Measurements from ENCODE around the gene BOD1L2. TPM values are rescaled to one million over a fixed set of nuclear protein-coding genes. Genes with fewer than 3 reads are reported as not detected.

Gene BOD1L2
- total RNA-seq, 1 donor from 2014 or later, result not detected

DNA sequence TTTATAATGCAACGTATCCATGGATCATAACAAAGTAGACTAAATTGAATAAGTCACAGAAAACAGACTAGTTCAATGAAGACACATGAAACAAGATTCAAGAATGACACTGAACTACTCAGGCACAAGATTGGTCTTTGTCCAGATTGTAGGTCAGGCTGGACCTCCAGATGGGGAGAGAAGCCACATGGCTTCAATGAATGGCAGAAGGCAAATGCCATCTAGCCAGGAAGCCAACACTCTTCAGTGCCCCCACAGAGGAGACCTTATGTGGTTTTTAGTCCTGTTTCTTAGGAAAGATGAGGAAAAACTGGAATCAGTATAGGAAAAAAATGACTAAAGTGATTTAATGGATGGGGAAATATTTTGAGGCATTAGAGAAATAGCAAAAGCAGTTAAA lies 43.1 kb downstream of the BOD1L2 start:
- H3K27ac ChIP-seq (ENCODE audit: low read depth, low read length), result no peak overlapping the region
- H3K9ac ChIP-seq (ENCODE audit: low read depth in 1 of 3, low read length in 3 of 3), result no peak overlapping the region
- peaks cover 0 to 5% (median under 1%) of the 10 kb centered on the region in 3 donors for H3K9me3 ChIP-seq (ENCODE audit: control insufficient read depth in 3 of 3, low read length in 3 of 3)
- peaks cover 0 to 5% (median 0%) of the 10 kb centered on the region in 3 donors for H3K27me3 ChIP-seq (ENCODE audit: control insufficient read depth in 3 of 3, insufficient read depth in 3 of 3, low read length in 3 of 3)
- H3K4me3 ChIP-seq (ENCODE audit: low read length in 3 of 3), result no peak overlapping the region
- H3K36me3 ChIP-seq (ENCODE audit: control insufficient read depth in 3 of 3, insufficient read depth in 3 of 3, low read length in 3 of 3), result no peaks in the 10 kb centered on the region
- H3K4me1 ChIP-seq (ENCODE audit: control insufficient read depth in 3 of 3, insufficient read depth in 3 of 3, low read length in 3 of 3), result no peaks in the 10 kb centered on the region

GRCh38 chr18:57194070-57194469 lies 47.2 kb downstream of the BOD1L2 start:
- Histone ChIP-seq H3K9ac (ENCODE audit: low read depth in 1 of 3, low read length in 3 of 3) (no peak overlapping the region), H3K27ac (ENCODE audit: low read depth, low read length) (no peak overlapping the region), H3K27me3 (ENCODE audit: control insufficient read depth in 3 of 3, insufficient read depth in 3 of 3, low read length in 3 of 3) (peaks cover 0 to 5% (median 0%) of the 10 kb centered on the region in 3 donors), H3K36me3 (ENCODE audit: control insufficient read depth in 3 of 3, insufficient read depth in 3 of 3, low read length in 3 of 3) (no peaks in the 10 kb centered on the region), H3K9me3 (ENCODE audit: control insufficient read depth in 3 of 3, low read length in 3 of 3) (no peaks in the 10 kb centered on the region), H3K4me3 (ENCODE audit: low read length in 3 of 3) (no peak overlapping the region), H3K4me1 (ENCODE audit: control insufficient read depth in 3 of 3, insufficient read depth in 3 of 3, low read length in 3 of 3) (no peaks in the 10 kb centered on the region)

GRCh38 chr18:57194622-57195021 lies 47.7 kb downstream of the BOD1L2 start:
- Histone ChIP-seq H3K4me3 (ENCODE audit: low read length in 3 of 3) (no peak overlapping the region), H3K27me3 (ENCODE audit: control insufficient read depth in 3 of 3, insufficient read depth in 3 of 3, low read length in 3 of 3) (peaks cover 0 to 3% (median 0%) of the 10 kb centered on the region in 3 donors), H3K4me1 (ENCODE audit: control insufficient read depth in 3 of 3, insufficient read depth in 3 of 3, low read length in 3 of 3) (no peaks in the 10 kb centered on the region), H3K36me3 (ENCODE audit: control insufficient read depth in 3 of 3, insufficient read depth in 3 of 3, low read length in 3 of 3) (no peaks in the 10 kb centered on the region), H3K27ac (ENCODE audit: low read depth, low read length) (no peak overlapping the region), H3K9ac (ENCODE audit: low read depth in 1 of 3, low read length in 3 of 3) (no peak overlapping the region), H3K9me3 (ENCODE audit: control insufficient read depth in 3 of 3, low read length in 3 of 3) (no peaks in the 10 kb centered on the region)

DNA sequence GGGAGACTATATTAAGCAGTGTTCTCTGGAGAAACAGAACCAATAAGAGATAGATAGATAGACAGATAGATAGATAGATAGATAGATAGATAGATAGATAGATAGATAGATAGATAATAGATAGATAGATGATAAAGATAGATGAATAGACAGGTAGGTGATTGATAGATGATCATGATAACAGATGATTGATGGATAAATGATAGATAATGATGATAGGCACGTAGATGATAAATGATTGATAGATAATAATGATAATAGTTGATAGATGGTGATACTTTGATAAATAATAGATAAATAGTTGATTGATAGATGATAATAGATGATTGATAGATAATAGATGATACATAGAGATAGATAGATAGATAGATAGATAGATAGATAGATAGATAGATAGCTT lies 48.5 kb downstream of the BOD1L2 start:
- H3K27me3 ChIP-seq (ENCODE audit: control insufficient read depth in 3 of 3, insufficient read depth in 3 of 3, low read length in 3 of 3), result peaks cover 0 to 3% (median 0%) of the 10 kb centered on the region in 3 donors
- no peak overlapping the region for H3K9ac ChIP-seq (ENCODE audit: low read depth in 1 of 3, low read length in 3 of 3)
- H3K4me1 ChIP-seq (ENCODE audit: control insufficient read depth in 3 of 3, insufficient read depth in 3 of 3, low read length in 3 of 3), result no peaks in the 10 kb centered on the region
- no peak overlapping the region for H3K27ac ChIP-seq (ENCODE audit: low read depth, low read length)
- H3K9me3 ChIP-seq (ENCODE audit: control insufficient read depth in 3 of 3, low read length in 3 of 3), result no peaks in the 10 kb centered on the region
- no peaks in the 10 kb centered on the region for H3K36me3 ChIP-seq (ENCODE audit: control insufficient read depth in 3 of 3, insufficient read depth in 3 of 3, low read length in 3 of 3)
- no peak overlapping the region for H3K4me3 ChIP-seq (ENCODE audit: low read length in 3 of 3)

- no peak overlapping the region for H3K4me3 ChIP-seq (ENCODE audit: low read length in 3 of 3)
- H3K9me3 ChIP-seq (ENCODE audit: control insufficient read depth in 3 of 3, low read length in 3 of 3), result no peaks in the 10 kb centered on the region
- peaks cover 0 to 3% (median 0%) of the 10 kb centered on the region in 3 donors for H3K27me3 ChIP-seq (ENCODE audit: control insufficient read depth in 3 of 3, insufficient read depth in 3 of 3, low read length in 3 of 3)
- no peak overlapping the region for H3K27ac ChIP-seq (ENCODE audit: low read depth, low read length)
- no peaks in the 10 kb centered on the region for H3K36me3 ChIP-seq (ENCODE audit: control insufficient read depth in 3 of 3, insufficient read depth in 3 of 3, low read length in 3 of 3)
- no peak overlapping the region for H3K9ac ChIP-seq (ENCODE audit: low read depth in 1 of 3, low read length in 3 of 3)
- no peaks in the 10 kb centered on the region for H3K4me1 ChIP-seq (ENCODE audit: control insufficient read depth in 3 of 3, insufficient read depth in 3 of 3, low read length in 3 of 3)
Measured at GRCh38 chr18:57197261-57197660, 50.4 kb downstream of the BOD1L2 start.

DNA sequence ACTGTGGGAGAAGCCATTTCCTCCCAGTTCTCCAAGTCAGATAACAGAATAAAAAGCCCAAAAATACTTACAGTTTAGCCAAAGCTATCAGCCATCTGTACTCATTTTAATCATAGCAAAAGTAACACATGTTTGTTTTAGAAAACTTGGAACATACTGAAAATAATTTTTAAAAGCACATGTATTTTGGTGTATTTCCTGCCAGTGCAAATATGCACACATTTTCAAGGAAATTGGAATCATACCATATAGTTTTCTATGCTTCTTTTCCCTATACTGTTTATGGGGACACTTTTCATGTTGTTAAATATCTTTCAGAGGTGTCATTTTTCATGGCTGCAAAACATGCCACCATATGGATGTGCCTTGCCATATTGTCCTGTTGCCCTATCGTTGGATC lies 51.2 kb downstream of the BOD1L2 start:
- no peaks in the 10 kb centered on the region for H3K36me3 ChIP-seq (ENCODE audit: control insufficient read depth in 3 of 3, insufficient read depth in 3 of 3, low read length in 3 of 3)
- no peak overlapping the region for H3K9ac ChIP-seq (ENCODE audit: low read depth in 1 of 3, low read length in 3 of 3)
- no peaks in the 10 kb centered on the region for H3K4me1 ChIP-seq (ENCODE audit: control insufficient read depth in 3 of 3, insufficient read depth in 3 of 3, low read length in 3 of 3)
- H3K9me3 ChIP-seq (ENCODE audit: control insufficient read depth in 3 of 3, low read length in 3 of 3), result no peaks in the 10 kb centered on the region
- no peak overlapping the region for H3K4me3 ChIP-seq (ENCODE audit: low read length in 3 of 3)
- peaks cover 0 to 3% (median 0%) of the 10 kb centered on the region in 3 donors for H3K27me3 ChIP-seq (ENCODE audit: control insufficient read depth in 3 of 3, insufficient read depth in 3 of 3, low read length in 3 of 3)
- H3K27ac ChIP-seq (ENCODE audit: low read depth, low read length), result no peak overlapping the region

Other genes with a start within 250 kb of the BOD1L2 start
- gene ST8SIA3, start 205.5 kb downstream of the BOD1L2 start, total RNA-seq, result not detected

All from skeletal muscle tissue (tissue), 4 donors.